Neural cell (in vitro differentiated cells): ENCODE results near the gene LYPD6B.

ENCODE experiments used
- CTCF ChIP-seq: fragments of 450-650 bp; IDR thresholded peaks from 2 replicates; pipeline ENCODE4 v1.5.1; 2014; ENCODE audit warnings: antibody characterized with exemption, mild to moderate bottlenecking, moderate library complexity; ENCODE audit not compliant: poor library complexity, severe bottlenecking
- EP300 ChIP-seq: fragments of 450-650 bp; conservative IDR thresholded peaks from 2 replicates; pipeline ENCODE4 v1.6.1; 2014; ENCODE audit warnings: antibody characterized with exemption, mild to moderate bottlenecking, moderate library complexity; ENCODE audit not compliant: poor library complexity, severe bottlenecking
- EZH2 ChIP-seq: fragments of 200-600, 300-800 bp; shearing (Covaris generic), sonication (generic); IDR thresholded peaks from 2 replicates; pipeline ENCODE4 v1.6.1; 2014; ENCODE audit warnings: antibody characterized with exemption, low read length, borderline replicate concordance, mild to moderate bottlenecking; ENCODE audit not compliant: insufficient read depth, poor library complexity, severe bottlenecking
- MXI1 ChIP-seq: fragments of 450-650 bp; conservative IDR thresholded peaks from 2 replicates; pipeline ENCODE4 v1.6.1; 2014; ENCODE audit warnings: antibody characterized with exemption, mild to moderate bottlenecking; ENCODE audit not compliant: poor library complexity, severe bottlenecking
- POLR2AphosphoS5 ChIP-seq: IDR thresholded peaks from 2 replicates; pipeline ENCODE4 v1.6.1; 2012
- RAD21 ChIP-seq: fragments of 450-650 bp; conservative IDR thresholded peaks from 2 replicates; pipeline ENCODE4 v1.6.1; 2014; ENCODE audit warnings: antibody characterized with exemption, mild to moderate bottlenecking, moderate library complexity
- REST ChIP-seq: IDR thresholded peaks from 2 replicates; pipeline ENCODE4 v1.6.1; 2012; ENCODE audit warnings: borderline replicate concordance
- SMC3 ChIP-seq: fragments of 450-650 bp; conservative IDR thresholded peaks from 2 replicates; pipeline ENCODE4 v1.6.1; 2014; ENCODE audit warnings: antibody characterized with exemption, mild to moderate bottlenecking, moderate library complexity; ENCODE audit not compliant: poor library complexity
- TAF1 ChIP-seq: IDR thresholded peaks from 2 replicates; pipeline ENCODE4 v1.6.1; 2012; ENCODE audit warnings: low read depth

- TF ChIP-seq CTCF (no peak), POLR2AphosphoS5 (no peak), TAF1 (no peak), REST (no peak), EP300 (no peak), RAD21 (no peak), MXI1 (no peak), EZH2 (no peak), SMC3 (no peak)
Observed at GRCh38 chr2:149042881-149043280, 4.4 kb downstream of the LYPD6B start.
